OCI-LY1 (cell line): ENCODE results near the gene THOC1.

Experiments
- CTCF ChIP-seq: fragments of 200-600 bp; sonication (generic), shearing (Covaris generic); IDR thresholded peaks from 2 replicates; pipeline ENCODE4 v1.5.1; 2017; ENCODE audit warnings: mild to moderate bottlenecking, antibody characterized with exemption, low read length, moderate library complexity, mixed read lengths
- EZH2 ChIP-seq: fragments of 200-600 bp; sonication (generic), shearing (Covaris generic); IDR thresholded peaks from 2 replicates; pipeline ENCODE4 v1.8.0; 2017; ENCODE audit warnings: borderline replicate concordance, mixed run types, mild to moderate bottlenecking, antibody characterized with exemption, low read length, moderate library complexity, mixed read lengths

GRCh38 chr18:212780-213179 lies 55.1 kb downstream of the THOC1 start:
- TF ChIP-seq CTCF (no peak), EZH2 (no peak)
